GM12878 (cell line): Measurements from ENCODE around the gene MX1. TPM values are rescaled to one million over a fixed set of nuclear protein-coding genes. Genes with fewer than 3 reads are reported as not detected.

Experiments
- ATAC-seq: fragments of 200-7000 bp; cut with Tn5 transposase; 3 replicates; pipeline ENCODE4 v1.9.1; 2020; ENCODE audit warnings: mild to moderate bottlenecking, moderate library complexity
- BruUV-seq: library from RNA; stranded (reverse); fragments of 400-500 nt; replicated peaks from 2 replicates; lab custom pipeline; 2021; lab: Mats Ljungman, UMichigan
- CTCF ChIA-PET: fragments of 300-600 bp; sonication (Branson Sonifier 250); formaldehyde crosslinking; extraction: SDS; loops from one replicate; lab custom pipeline; 2021; ENCODE audit warnings: inconsistent platforms; lab: Yijun Ruan, JAX
- POLR2A ChIA-PET: fragments of 350-600 bp; formaldehyde crosslinking; extraction: SDS; loops from one replicate; lab custom pipeline; 2021; ENCODE audit warnings: inconsistent platforms; lab: Charles Lee
- RAD21 ChIA-PET: fragments of 300-600 bp; sonication (Branson Sonifier 250); formaldehyde crosslinking; loops from one replicate; lab custom pipeline; 2023; ENCODE audit warnings: antibody characterized with exemption; ENCODE audit not compliant: unreplicated experiment; lab: Charles Lee
- SMC1A ChIA-PET: fragments of 300-600 bp; sonication (Branson Sonifier 250); formaldehyde crosslinking; loops from one replicate; lab custom pipeline; 2023; ENCODE audit not compliant: unreplicated experiment, uncharacterized antibody; lab: Charles Lee
- DNase-seq: peaks from one replicate; pipeline ENCODE4 v3.0.0-alpha.2; 2011; ENCODE audit warnings: low read depth, low spot score
- FAIRE-seq: peaks from 3 replicates; lab custom pipeline; 2011; peaks lifted over from hg19 to GRCh38; lab: Jason Lieb, UNC
- H2AFZ ChIP-seq: 2 replicates; pipeline ENCODE4 v1.6.0; 2011; ENCODE audit warnings: low read depth, low read length, control low read depth; ENCODE audit not compliant: control insufficient read depth
- H3K27ac ChIP-seq: 2 replicates; pipeline ENCODE4 v1.5.1; 2011; ENCODE audit warnings: control low read depth; ENCODE audit not compliant: control insufficient read depth, insufficient read depth
- H3K27me3 ChIP-seq, 2 experiments: replicated peaks in 1 of 2; 2 replicates each; pipeline versions ENCODE4 v1.6.0 to v1.6.1; 2011; ENCODE audit warnings: low read length in 1 of 2; ENCODE audit not compliant: control insufficient read depth in 2 of 2, insufficient read depth in 2 of 2
- H3K36me3 ChIP-seq, 2 experiments: 2 replicates each; pipeline ENCODE4 v1.5.1; 2011; ENCODE audit warnings: low read length in 1 of 2; ENCODE audit not compliant: control insufficient read depth in 2 of 2, insufficient read depth in 2 of 2
- H3K4me1 ChIP-seq: 2 replicates; pipeline ENCODE4 v1.6.1; 2011; ENCODE audit warnings: mild to moderate bottlenecking, low read length, moderate library complexity, mixed read lengths; ENCODE audit not compliant: control insufficient read depth, insufficient read depth
- H3K4me2 ChIP-seq: 2 replicates; pipeline ENCODE4 v1.6.0; 2011; ENCODE audit warnings: control low read depth; ENCODE audit not compliant: control insufficient read depth, insufficient read depth
- H3K4me3 ChIP-seq: fragments of 200-600 bp; sonication (generic); 2 replicates; pipeline ENCODE4 v1.5.1; 2016
- H3K79me2 ChIP-seq: 2 replicates; pipeline ENCODE4 v1.6.0; 2011; ENCODE audit warnings: low read length; ENCODE audit not compliant: control insufficient read depth, insufficient read depth
- H3K9ac ChIP-seq: 2 replicates; pipeline ENCODE4 v1.8.0; 2011; ENCODE audit warnings: low read length, control low read depth, mixed read lengths; ENCODE audit not compliant: control insufficient read depth, insufficient read depth
- H3K9me3 ChIP-seq: replicated peaks from 3 replicates; pipeline ENCODE4 v1.5.1; 2011; ENCODE audit warnings: mild to moderate bottlenecking, low read length; ENCODE audit not compliant: control insufficient read depth, insufficient read depth
- H4K20me1 ChIP-seq: 2 replicates; pipeline ENCODE4 v1.6.0; 2011; ENCODE audit not compliant: control insufficient read depth, insufficient read depth
- KDM1A ChIP-seq: fragments of 200-600 bp; sonication (generic); IDR thresholded peaks from 2 replicates; pipeline ENCODE4 v1.6.1; 2016; ENCODE audit warnings: borderline replicate concordance
- PKNOX1 ChIP-seq: fragments of 450-650 bp; IDR thresholded peaks from 2 replicates; pipeline ENCODE4 v1.6.1; 2016; ENCODE audit warnings: mild to moderate bottlenecking
- SKIL ChIP-seq: fragments of 450-650 bp; IDR thresholded peaks from 2 replicates; pipeline ENCODE4 v1.6.1; 2017; ENCODE audit warnings: mild to moderate bottlenecking, low read depth, inconsistent platforms; ENCODE audit not compliant: poor library complexity, severe bottlenecking
- SREBF2 ChIP-seq: IDR thresholded peaks from 2 replicates; pipeline ENCODE4 v1.6.1; 2012; ENCODE audit warnings: mild to moderate bottlenecking, low read length
- WGBS: methylation state at CpG from one replicate; pipeline ENCODE4 v1.1.6; 2016; ENCODE audit warnings: low lambda C conversion rate; ENCODE audit not compliant: insufficient replicate concordance, insufficient coverage; ENCODE audit errors: missing lambda C conversion rate; 5-methylcytosine and 5-hydroxymethylcytosine counted together
- in situ Hi-C: fragments of 300-500 bp; cut with MboI; formaldehyde crosslinking; loops from 9 replicates; pipeline ENCODE4 v1.14.3; 2018; ENCODE audit warnings: mixed read lengths
- intact Hi-C: fragments of 100-400 bp; cut with micrococcal nuclease; formaldehyde crosslinking; loops from one replicate; pipeline ENCODE4 v1.14.2; 2022; ENCODE audit not compliant: unreplicated experiment
- polyA plus RNA-seq, 11 experiments: library from polyadenylated mRNA; depleted of rRNA in 4 of 11; unstranded in 6 of 11; stranded (reverse) in 5 of 11; fragments of >200 nt; fragmentation: Nextera tagmentation in 4 of 11; fragmentation: Illumina TruSeq in 1 of 11; extraction: Ambion mirVana in 4 of 11; extraction: Trizol in 1 of 11; gene quantifications; 1 replicate in 1 of 11; 2 replicates in 10 of 11; pipeline versions ENCODE4 v1.2.1 to v1.2.3, GENCODE V29; 2011 to 2016; ENCODE audit warnings: inconsistent platforms in 2 of 11, missing spikeins in 2 of 11, low read depth in 1 of 11
- total RNA-seq, 4 experiments: library from RNA; depleted of rRNA in 3 of 4; stranded (reverse); fragments of >200 nt in 3 of 4; fragmentation: Illumina TruSeq in 1 of 4; extraction: Trizol in 1 of 4; gene quantifications; 2 replicates each; pipeline versions ENCODE4 v1.2.1 to v1.2.3, GENCODE V29; 2013 to 2021

The MX1 gene
- total and polyA plus RNA-seq, 10 of the 15 experiments (the other 5 are each of a cell fraction or from before 2014, with no cell fraction given), result 75.9 to 385 (median 302) TPM

GRCh38 chr21:41480086-41480690, 54.1 kb downstream of the MX1 start:
- in situ Hi-C loops (no loop called here), intact Hi-C loops (loop anchor here (5.0 kb wide), 1 partner anchor 122 kb away; no protein-coding TSS in a partner anchor)
- ChIA-PET RAD21 (no interaction called here), CTCF (no interaction called here), POLR2A (no interaction called here), SMC1A (no interaction called here)
- ATAC-seq (no peak), DNase-seq (no peak), FAIRE-seq (no peak)
- 74% methylated on average over 17 of the region's 17 CpGs for WGBS
- Histone ChIP-seq H3K4me2 (no peak overlapping the region), H2AFZ (no peak overlapping the region), H3K27me3 (no peaks in the 10 kb centered on the region), H4K20me1 (no peaks in the 10 kb centered on the region), H3K27ac (no peak overlapping the region), H3K4me3 (no peak overlapping the region), H3K9ac (no peak overlapping the region), H3K79me2 (no peaks in the 10 kb centered on the region), H3K36me3 (no peaks in the 10 kb centered on the region), H3K4me1 (0 out of 2 replicates have a peak, but pooled peaks cover 3% of the 10 kb centered on the region), H3K9me3 (no peaks in the 10 kb centered on the region)
- no TSS peak for BruUV-seq
- no peak for TF ChIP-seq PKNOX1
- no peak for TF ChIP-seq SREBF2
- no peak for TF ChIP-seq KDM1A
- no peak for TF ChIP-seq SKIL
